Stomach (tissue), 4 donors: ENCODE data around the gene HNRNPM.

ENCODE experiments used
- CTCF ChIP-seq, 7 experiments: fragments of 450-650 bp in 4 of 7; fragments of 200-600 bp in 3 of 7; sonication (generic) in 3 of 7; IDR thresholded peaks; one replicate each; pipeline ENCODE4 v1.5.1; 2016 to 2019; ENCODE audit warnings: antibody characterized with exemption in 7 of 7, control low read depth in 2 of 7, mild to moderate bottlenecking in 1 of 7
- EP300 ChIP-seq: sonication (generic); formaldehyde crosslinking; IDR thresholded peaks from one replicate; pipeline ENCODE4 v1.6.1; 2017; ENCODE audit warnings: antibody characterized with exemption
- POLR2A ChIP-seq, 4 donors: fragments of 450-650 bp; IDR thresholded peaks; one replicate each; pipeline ENCODE4 v1.6.1; 2016; ENCODE audit warnings: antibody characterized with exemption in 4 of 4, control low read depth in 2 of 4, mild to moderate bottlenecking in 1 of 4, moderate library complexity in 1 of 4
- POLR2AphosphoS5 ChIP-seq, 3 donors: sonication (generic); formaldehyde crosslinking; IDR thresholded peaks; one replicate each; pipeline ENCODE4 v1.6.1; 2016; ENCODE audit warnings: antibody characterized with exemption in 3 of 3

GRCh38 chr19:8466018-8466417 is 21.2 kb downstream of the HNRNPM start:
- TF ChIP-seq CTCF (IDR thresholded peaks at IDR 0.05) (no peak), POLR2A (IDR thresholded peaks at IDR 0.05) (no peak), POLR2AphosphoS5 (IDR thresholded peaks at IDR 0.05) (no peak), EP300 (no peak)
